Hepatocyte (in vitro differentiated cells): ENCODE data around the gene HNF4A. TPM values are rescaled to one million over a fixed set of nuclear protein-coding genes. Genes with fewer than 3 reads are reported as not detected.

Experiments
- DNase-seq: peaks from one replicate; pipeline ENCODE4 v3.0.0-alpha.2; 2016; ENCODE audit warnings: low spot score
- H2AFZ ChIP-seq: fragments of 200-600 bp; sonication (generic); 2 replicates; pipeline ENCODE4 v1.6.0; 2016; ENCODE audit warnings: antibody characterized with exemption, mild to moderate bottlenecking
- H3K27ac ChIP-seq: fragments of 200-600 bp; sonication (generic); 2 replicates; pipeline ENCODE4 v1.5.1; 2016; ENCODE audit warnings: mild to moderate bottlenecking
- H3K27me3 ChIP-seq: fragments of 200-600 bp; sonication (generic); 2 replicates; pipeline ENCODE4 v1.6.1; 2016
- H3K36me3 ChIP-seq: fragments of 200-600 bp; sonication (generic); replicated peaks from 2 replicates; pipeline ENCODE4 v1.5.1; 2016; ENCODE audit warnings: low read depth; ENCODE audit not compliant: insufficient read depth
- H3K4me1 ChIP-seq: fragments of 200-600 bp; sonication (generic); 2 replicates; pipeline ENCODE4 v1.5.1; 2016; ENCODE audit warnings: mild to moderate bottlenecking, moderate library complexity; ENCODE audit not compliant: insufficient read depth
- H3K4me2 ChIP-seq: fragments of 200-600 bp; sonication (generic); 2 replicates; pipeline ENCODE4 v1.6.0; 2016
- H3K4me3 ChIP-seq: fragments of 200-600 bp; sonication (generic); 2 replicates; pipeline ENCODE4 v1.5.1; 2016; ENCODE audit warnings: mild to moderate bottlenecking
- H3K79me2 ChIP-seq: fragments of 200-600 bp; sonication (generic); 2 replicates; pipeline ENCODE4 v1.6.0; 2017; ENCODE audit warnings: mild to moderate bottlenecking
- H3K9me2 ChIP-seq: fragments of 200-600 bp; sonication (generic); replicated peaks from 2 replicates; pipeline ENCODE4 v1.6.0; 2017; ENCODE audit warnings: mild to moderate bottlenecking; ENCODE audit not compliant: insufficient read depth
- H3K9me3 ChIP-seq: fragments of 200-600 bp; sonication (generic); 2 replicates; pipeline ENCODE4 v1.5.1; 2016; ENCODE audit warnings: low read depth, mild to moderate bottlenecking
- H4K20me1 ChIP-seq: fragments of 200-600 bp; sonication (generic); 2 replicates; pipeline ENCODE4 v1.6.0; 2016; ENCODE audit warnings: mild to moderate bottlenecking; ENCODE audit not compliant: insufficient read depth, poor library complexity, severe bottlenecking
- EZH2 ChIP-seq: fragments of 200-600 bp; sonication (generic); IDR thresholded peaks from 2 replicates; pipeline ENCODE4 v1.6.1; 2016; ENCODE audit warnings: antibody characterized with exemption, mild to moderate bottlenecking, borderline replicate concordance
- EZH2phosphoT487 ChIP-seq: fragments of 200-600 bp; sonication (generic); IDR thresholded peaks from one replicate; pipeline ENCODE4 v1.6.1; 2018; ENCODE audit warnings: antibody characterized with exemption, mild to moderate bottlenecking, low read depth, moderate library complexity; ENCODE audit not compliant: unreplicated experiment, severe bottlenecking
- WGBS: methylation state at CpG from one replicate; pipeline ENCODE4 v1.1.6; 2016; ENCODE audit warnings: low lambda C conversion rate; ENCODE audit errors: missing lambda C conversion rate; 5-methylcytosine and 5-hydroxymethylcytosine counted together
- polyA plus RNA-seq: library from polyadenylated mRNA; unstranded; fragments of >200 nt; fragmentation: Nextera tagmentation; extraction: Ambion mirVana; gene quantifications from 2 replicates; pipeline ENCODE4 v1.2.1, GENCODE V29; 2016
- total RNA-seq: library from RNA; depleted of rRNA; stranded (reverse); fragments of >200 nt; gene quantifications from 2 replicates; pipeline ENCODE4 v1.2.3, GENCODE V29; 2014
- TF ChIP-seq, protein P1 (sequence below): fragments of 200-600 bp; sonication (generic); IDR thresholded peaks from 2 replicates; pipeline ENCODE4 v1.5.1; 2016; ENCODE audit warnings: antibody characterized with exemption, mild to moderate bottlenecking; ENCODE audit not compliant: poor library complexity

HNF4A gene
- total and polyA plus RNA-seq, 2 experiments from 2014 or later, result 38.2 to 88.0 TPM

DNA sequence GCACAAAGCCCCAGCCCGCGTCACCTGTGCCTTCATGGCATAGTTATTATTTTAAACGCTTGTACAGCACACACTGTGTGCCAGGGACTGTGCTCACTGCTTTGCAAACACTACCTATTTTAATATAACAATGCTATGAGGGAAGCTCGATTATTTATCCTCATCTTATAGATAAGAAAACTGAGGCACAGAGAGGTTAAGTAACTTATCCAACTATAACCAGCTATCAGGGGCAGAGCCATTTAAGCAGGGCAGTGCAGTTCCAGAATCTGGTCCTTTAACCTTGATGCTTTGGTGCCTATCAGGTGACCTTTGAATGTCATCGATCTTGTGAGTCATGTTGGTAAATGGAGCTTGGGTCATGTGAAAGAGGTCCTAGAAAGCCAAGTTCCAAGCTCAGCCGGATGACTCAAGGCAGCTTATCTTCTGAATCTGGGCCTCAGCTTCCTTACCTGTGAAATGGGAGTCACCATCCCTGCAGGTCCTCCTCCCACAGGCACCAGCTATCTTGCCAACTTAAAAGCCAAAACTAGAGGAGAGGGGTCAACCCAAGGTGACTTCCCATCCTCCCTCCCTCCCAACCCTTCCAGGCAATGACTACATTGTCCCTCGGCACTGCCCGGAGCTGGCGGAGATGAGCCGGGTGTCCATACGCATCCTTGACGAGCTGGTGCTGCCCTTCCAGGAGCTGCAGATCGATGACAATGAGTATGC, 63.8 kb downstream of the HNF4A start:
- Histone ChIP-seq H2AFZ (no peak overlapping the region), H3K27me3 (no peaks in the 10 kb centered on the region), H3K4me1 (peaks cover 3% of the 10 kb centered on the region), H4K20me1 (no peaks in the 10 kb centered on the region), H3K36me3 (no peaks in the 10 kb centered on the region), H3K27ac (peak overlapping the region; percentile 50), H3K4me2 (no peak overlapping the region), H3K9me2 (no peaks in the 10 kb centered on the region), H3K9me3 (no peaks in the 10 kb centered on the region), H3K4me3 (no peak overlapping the region), H3K79me2 (no peaks in the 10 kb centered on the region)
- TF ChIP-seq EZH2phosphoT487 (no peak), EZH2 (no peak)
- TF ChIP-seq, protein P1, sequence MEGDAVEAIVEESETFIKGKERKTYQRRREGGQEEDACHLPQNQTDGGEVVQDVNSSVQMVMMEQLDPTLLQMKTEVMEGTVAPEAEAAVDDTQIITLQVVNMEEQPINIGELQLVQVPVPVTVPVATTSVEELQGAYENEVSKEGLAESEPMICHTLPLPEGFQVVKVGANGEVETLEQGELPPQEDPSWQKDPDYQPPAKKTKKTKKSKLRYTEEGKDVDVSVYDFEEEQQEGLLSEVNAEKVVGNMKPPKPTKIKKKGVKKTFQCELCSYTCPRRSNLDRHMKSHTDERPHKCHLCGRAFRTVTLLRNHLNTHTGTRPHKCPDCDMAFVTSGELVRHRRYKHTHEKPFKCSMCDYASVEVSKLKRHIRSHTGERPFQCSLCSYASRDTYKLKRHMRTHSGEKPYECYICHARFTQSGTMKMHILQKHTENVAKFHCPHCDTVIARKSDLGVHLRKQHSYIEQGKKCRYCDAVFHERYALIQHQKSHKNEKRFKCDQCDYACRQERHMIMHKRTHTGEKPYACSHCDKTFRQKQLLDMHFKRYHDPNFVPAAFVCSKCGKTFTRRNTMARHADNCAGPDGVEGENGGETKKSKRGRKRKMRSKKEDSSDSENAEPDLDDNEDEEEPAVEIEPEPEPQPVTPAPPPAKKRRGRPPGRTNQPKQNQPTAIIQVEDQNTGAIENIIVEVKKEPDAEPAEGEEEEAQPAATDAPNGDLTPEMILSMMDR, result no peak
- WGBS, result 78% methylated on average over 11 of the region's 13 CpGs
- DNase-seq, result peak; percentile 60

DNA sequence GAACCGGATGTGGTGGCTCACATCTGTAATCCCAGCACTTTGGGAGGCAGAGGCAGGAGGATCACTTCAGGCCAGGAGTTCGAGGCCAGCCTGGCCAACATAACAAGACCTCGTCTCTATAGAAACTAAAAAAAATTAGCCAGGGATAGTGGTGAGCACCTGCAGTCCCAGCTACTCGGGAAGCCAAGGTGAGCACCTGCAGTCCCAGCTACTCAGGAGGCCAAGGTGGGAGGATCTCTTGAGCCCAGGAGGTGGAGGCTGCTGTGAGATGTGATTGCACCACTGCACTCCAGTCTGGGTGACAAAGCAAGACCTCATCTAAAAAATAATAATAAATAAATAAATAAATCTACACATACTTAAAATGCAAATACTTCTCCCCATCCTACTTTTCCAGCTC, 65.0 kb downstream of the HNF4A start:
- no peaks in the 10 kb centered on the region for H3K27me3 ChIP-seq
- H3K27ac ChIP-seq, result no peak overlapping the region
- no peaks in the 10 kb centered on the region for H3K9me2 ChIP-seq
- 81% methylated on average over 4 of the region's 4 CpGs for WGBS
- no peak overlapping the region for H3K4me2 ChIP-seq
- TF ChIP-seq EZH2 (no peak), EZH2phosphoT487 (no peak)
- TF ChIP-seq, protein P1, result no peak
- H3K4me1 ChIP-seq, result no peaks in the 10 kb centered on the region
- no peaks in the 10 kb centered on the region for H3K36me3 ChIP-seq
- H3K4me3 ChIP-seq, result no peak overlapping the region
- no peaks in the 10 kb centered on the region for H3K79me2 ChIP-seq
- no peak for DNase-seq
- no peaks in the 10 kb centered on the region for H3K9me3 ChIP-seq
- H2AFZ ChIP-seq, result no peak overlapping the region
- no peaks in the 10 kb centered on the region for H4K20me1 ChIP-seq

DNA sequence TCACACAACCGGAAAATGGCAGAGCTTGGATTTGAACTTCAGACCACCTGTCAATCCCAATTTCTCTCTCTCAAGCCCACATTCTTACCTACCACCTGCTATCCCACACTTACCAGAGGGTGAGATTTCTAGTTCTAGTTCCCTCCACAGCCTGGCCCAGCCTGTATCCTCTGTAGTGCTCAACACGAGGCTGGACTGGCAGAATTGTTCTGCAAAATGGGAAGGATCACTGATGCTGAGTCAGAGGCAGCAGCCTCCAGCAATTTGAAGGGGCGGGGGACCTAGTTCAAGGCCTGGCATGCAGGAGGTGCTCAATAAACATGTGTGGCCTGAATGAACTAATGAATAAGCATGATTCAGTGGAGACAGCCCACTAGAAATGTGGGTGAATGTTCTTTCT, 66.6 kb downstream of the HNF4A start:
- Histone ChIP-seq H3K4me3 (no peak overlapping the region), H3K27ac (peak overlapping the region; percentile 23), H4K20me1 (no peaks in the 10 kb centered on the region), H3K4me2 (no peak overlapping the region), H2AFZ (no peak overlapping the region), H3K4me1 (no peaks in the 10 kb centered on the region), H3K36me3 (no peaks in the 10 kb centered on the region), H3K79me2 (no peaks in the 10 kb centered on the region), H3K9me2 (no peaks in the 10 kb centered on the region), H3K9me3 (no peaks in the 10 kb centered on the region), H3K27me3 (no peaks in the 10 kb centered on the region)
- 75% methylated on average over 3 of the region's 3 CpGs for WGBS
- DNase-seq, result no peak
- TF ChIP-seq, protein P1, result no peak

DNA sequence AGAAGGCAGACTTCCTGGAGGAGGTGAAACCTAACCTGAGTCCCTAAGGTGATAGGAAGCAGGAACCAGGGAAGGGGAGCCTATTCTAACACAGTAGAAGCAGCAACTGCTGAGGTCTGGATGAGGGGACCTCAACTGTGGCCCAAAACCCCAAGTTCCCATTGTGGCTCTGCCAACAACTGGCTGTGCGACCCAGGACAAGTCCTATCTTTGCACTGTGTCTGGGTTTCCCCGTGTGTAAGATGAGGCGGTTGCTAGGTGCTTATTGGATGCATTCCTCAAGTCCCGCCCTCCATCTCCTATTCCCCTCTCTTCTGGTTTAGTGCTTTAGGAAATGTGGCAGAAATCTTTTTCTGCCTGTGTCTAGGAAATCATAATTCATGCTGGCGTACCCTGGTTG, 68.0 kb downstream of the HNF4A start:
- Histone ChIP-seq H3K4me2 (no peak overlapping the region), H3K27ac (no peak overlapping the region), H3K36me3 (no peaks in the 10 kb centered on the region), H3K27me3 (no peaks in the 10 kb centered on the region), H2AFZ (no peak overlapping the region), H3K79me2 (no peaks in the 10 kb centered on the region), H3K9me3 (no peaks in the 10 kb centered on the region), H3K9me2 (no peaks in the 10 kb centered on the region), H3K4me1 (no peaks in the 10 kb centered on the region), H3K4me3 (no peak overlapping the region), H4K20me1 (no peaks in the 10 kb centered on the region)
- DNase-seq, result no peak
- TF ChIP-seq EZH2, result no peak
- TF ChIP-seq, protein P1, result no peak
- no peak for TF ChIP-seq EZH2phosphoT487
- 74% methylated on average over 5 of the region's 5 CpGs for WGBS
